Heart left ventricle (tissue), 13 donors: Measurements from ENCODE around the gene TBC1D5.

Source experiments
- CTCF ChIP-seq, 12 donors: fragments of 200-600 bp; sonication (generic) in 4 of 12; IDR thresholded peaks; one replicate each; pipeline versions ENCODE4 v1.5.0 to v1.8.0; 2018 to 2022; ENCODE audit warnings: antibody characterized with exemption in 12 of 12, mild to moderate bottlenecking in 5 of 12
- POLR2A ChIP-seq, 2 donors: fragments of 450-650 bp; IDR thresholded peaks; one replicate each; pipeline ENCODE4 v1.6.1; 2017; ENCODE audit warnings: antibody characterized with exemption in 2 of 2, mild to moderate bottlenecking in 2 of 2, moderate library complexity in 2 of 2
- donor health status: ischemic (EF 13 %, LVEDD 7.1; RV severe dilation, severe dysfunction).
- donor health status: DM: no; HTN: yes; CAD: no.
- donor health status: DM: no; HTN: no; CAD: no.
- donor health status: ischemic (EF 25% LVEDD 6.9; RV normal size, moderate dysfunction).
- donor health status: ischemic (EF 25% LVEDD 5.7; RV mildly dilated, moderate dysfunction).
- donor health status: ischemic (EF 35%, LVEDD 5.7; RV mildly dilated, moderate dysfunction).
- donor health status: nonischemic (EF 11% LVEDD 7.7; RV severe dilation, severe dysfunction).
- donor health status: DM: yes; HTN: yes; CAD: no.
- donor health status: PGD.
- donor health status: ischemic (EF 29% LVEDD 5.4; RV normal size, mild dysfunction).
- donor health status: nonischemic (EF 23%, LVEDD 6.1; RV moderate dilation, normal function).

DNA sequence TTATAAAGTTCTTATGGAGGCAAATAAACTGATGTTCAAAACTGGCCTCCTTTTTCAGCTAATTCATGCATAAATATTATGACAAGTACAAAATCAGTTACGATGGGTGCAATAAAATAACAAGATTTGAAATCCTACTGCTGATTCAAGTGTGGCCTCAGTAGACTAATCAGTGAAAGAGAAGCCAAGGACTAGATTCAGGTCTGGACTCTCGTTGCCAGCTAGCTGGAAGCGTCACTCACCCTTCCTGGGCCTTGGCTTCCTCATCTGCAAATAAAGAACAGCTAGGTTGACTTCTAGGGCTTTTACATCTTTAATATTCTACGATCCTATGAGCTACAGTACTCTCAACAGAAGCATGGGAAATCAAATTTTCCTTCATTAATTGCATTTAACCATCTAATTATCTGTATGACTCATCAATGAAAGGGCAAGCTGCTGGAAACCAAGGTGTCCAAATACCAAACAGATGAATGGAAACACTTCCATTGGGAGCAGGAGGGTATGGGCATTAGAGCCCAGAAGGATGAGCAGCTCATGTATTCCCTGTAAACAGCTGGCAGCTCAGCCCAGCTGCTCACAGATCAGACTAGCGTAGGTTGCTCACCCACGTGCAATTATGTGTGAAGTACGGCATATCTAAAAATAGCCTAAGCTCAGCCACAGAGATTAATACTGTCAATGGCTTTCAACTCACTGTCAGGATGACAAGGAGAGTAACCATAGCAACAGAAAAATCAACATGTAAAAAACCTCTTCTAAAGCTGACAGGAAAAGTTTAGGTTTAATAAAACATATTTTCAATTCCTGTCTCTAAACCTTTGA is 562.8 kb downstream of the TBC1D5 start:
- TF ChIP-seq CTCF (IDR thresholded peaks at IDR 0.05) (no peak), POLR2A (IDR thresholded peaks at IDR 0.05) (no peak)
